Measurements from ENCODE around the gene ARSB. TPM values are rescaled to one million over a fixed set of nuclear protein-coding genes. Genes with fewer than 3 reads are reported as not detected.

ARSB gene
- total and polyA plus RNA-seq, 9 of the 15 experiments (the other 6 are each of a cell fraction or from before 2014, with no cell fraction given): 0.52 to 4.6 (median 2.4) TPM

GRCh38 chr5:78771260-78772205, 213.6 kb downstream of the ARSB start (continued):
- no peak for TF ChIP-seq USF2 (CRISPR knock-in tag; IDR thresholded peaks at IDR 0.05)
- TF ChIP-seq TAF9B (IDR thresholded peaks at IDR 0.05; ENCODE audit: partially characterized antibody): no peak
- TF ChIP-seq, protein P1, sequence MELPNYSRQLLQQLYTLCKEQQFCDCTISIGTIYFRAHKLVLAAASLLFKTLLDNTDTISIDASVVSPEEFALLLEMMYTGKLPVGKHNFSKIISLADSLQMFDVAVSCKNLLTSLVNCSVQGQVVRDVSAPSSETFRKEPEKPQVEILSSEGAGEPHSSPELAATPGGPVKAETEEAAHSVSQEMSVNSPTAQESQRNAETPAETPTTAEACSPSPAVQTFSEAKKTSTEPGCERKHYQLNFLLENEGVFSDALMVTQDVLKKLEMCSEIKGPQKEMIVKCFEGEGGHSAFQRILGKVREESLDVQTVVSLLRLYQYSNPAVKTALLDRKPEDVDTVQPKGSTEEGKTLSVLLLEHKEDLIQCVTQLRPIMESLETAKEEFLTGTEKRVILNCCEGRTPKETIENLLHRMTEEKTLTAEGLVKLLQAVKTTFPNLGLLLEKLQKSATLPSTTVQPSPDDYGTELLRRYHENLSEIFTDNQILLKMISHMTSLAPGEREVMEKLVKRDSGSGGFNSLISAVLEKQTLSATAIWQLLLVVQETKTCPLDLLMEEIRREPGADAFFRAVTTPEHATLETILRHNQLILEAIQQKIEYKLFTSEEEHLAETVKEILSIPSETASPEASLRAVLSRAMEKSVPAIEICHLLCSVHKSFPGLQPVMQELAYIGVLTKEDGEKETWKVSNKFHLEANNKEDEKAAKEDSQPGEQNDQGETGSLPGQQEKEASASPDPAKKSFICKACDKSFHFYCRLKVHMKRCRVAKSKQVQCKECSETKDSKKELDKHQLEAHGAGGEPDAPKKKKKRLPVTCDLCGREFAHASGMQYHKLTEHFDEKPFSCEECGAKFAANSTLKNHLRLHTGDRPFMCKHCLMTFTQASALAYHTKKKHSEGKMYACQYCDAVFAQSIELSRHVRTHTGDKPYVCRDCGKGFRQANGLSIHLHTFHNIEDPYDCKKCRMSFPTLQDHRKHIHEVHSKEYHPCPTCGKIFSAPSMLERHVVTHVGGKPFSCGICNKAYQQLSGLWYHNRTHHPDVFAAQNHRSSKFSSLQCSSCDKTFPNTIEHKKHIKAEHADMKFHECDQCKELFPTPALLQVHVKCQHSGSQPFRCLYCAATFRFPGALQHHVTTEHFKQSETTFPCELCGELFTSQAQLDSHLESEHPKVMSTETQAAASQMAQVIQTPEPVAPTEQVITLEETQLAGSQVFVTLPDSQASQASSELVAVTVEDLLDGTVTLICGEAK (IDR thresholded peaks at IDR 0.05): 0 out of 2 replicates have a peak, but pooled peaks have one; percentile 26
- TF ChIP-seq, protein P1 (CRISPR knock-in tag; IDR thresholded peaks at IDR 0.05): no peak
- peak; percentile 24; the same call in 1 of the 2 replicates for TF ChIP-seq ATF7 (IDR thresholded peaks at IDR 0.05)
- TF ChIP-seq WHSC1 (IDR thresholded peaks at IDR 0.05; ENCODE audit: low read length): no peak
- no peak for TF ChIP-seq POLR2AphosphoS2 (IDR thresholded peaks at IDR 0.05; ENCODE audit: low read length)
- no peak for TF ChIP-seq POLR3G (IDR thresholded peaks at IDR 0.05; ENCODE audit: extremely low read depth, insufficient read length, insufficient replicate concordance)
- TF ChIP-seq ILF3 (IDR thresholded peaks at IDR 0.05; ENCODE audit: borderline replicate concordance): peak; percentile 44; the same call in 1 of the 2 replicates
- TF ChIP-seq JUN (IDR thresholded peaks at IDR 0.05; ENCODE audit: borderline replicate concordance, low read depth, low read length): 0 out of 2 replicates have a peak, but pooled peaks have one; percentile 61
- no peak for TF ChIP-seq JUN (CRISPR knock-in tag; IDR thresholded peaks at IDR 0.05; ENCODE audit: borderline replicate concordance)
- no peak for TF ChIP-seq ZNF280B (CRISPR knock-in tag; IDR thresholded peaks at IDR 0.05)
- no peak for TF ChIP-seq SIN3A (IDR thresholded peaks at IDR 0.05; ENCODE audit: borderline replicate concordance in 2 of 2, control insufficient read depth in 1 of 2, low read depth in 2 of 2, low read length in 2 of 2)
- no peak for TF ChIP-seq GABPB1 (CRISPR knock-in tag; IDR thresholded peaks at IDR 0.05)
- TF ChIP-seq FUS (optimal IDR thresholded peaks at IDR 0.05; ENCODE audit: low read depth, low read length): no peak

Measured in K562 (cell line).